Activated gamma-delta T cell treated with anti-CD3 and anti-CD28 coated beads, Interleukin-2, amount 50 U/mL, for 16 hours (primary cell): ENCODE results near the gene UBL5.
"Not testable (repeated sequence)": the region's sequence is repeated elsewhere in the genome, so short reads cannot be mapped to it uniquely, and the experiment has no call there.

Source experiments
- DNase-seq: peaks from one replicate; pipeline ENCODE4 v3.0.0-alpha.2; 2020; ENCODE audit warnings: low read depth

UBL5 gene

GRCh38 chr19:9811139-9811538, 16.6 kb upstream of the UBL5 start:
- DNase-seq = no peak

DNA sequence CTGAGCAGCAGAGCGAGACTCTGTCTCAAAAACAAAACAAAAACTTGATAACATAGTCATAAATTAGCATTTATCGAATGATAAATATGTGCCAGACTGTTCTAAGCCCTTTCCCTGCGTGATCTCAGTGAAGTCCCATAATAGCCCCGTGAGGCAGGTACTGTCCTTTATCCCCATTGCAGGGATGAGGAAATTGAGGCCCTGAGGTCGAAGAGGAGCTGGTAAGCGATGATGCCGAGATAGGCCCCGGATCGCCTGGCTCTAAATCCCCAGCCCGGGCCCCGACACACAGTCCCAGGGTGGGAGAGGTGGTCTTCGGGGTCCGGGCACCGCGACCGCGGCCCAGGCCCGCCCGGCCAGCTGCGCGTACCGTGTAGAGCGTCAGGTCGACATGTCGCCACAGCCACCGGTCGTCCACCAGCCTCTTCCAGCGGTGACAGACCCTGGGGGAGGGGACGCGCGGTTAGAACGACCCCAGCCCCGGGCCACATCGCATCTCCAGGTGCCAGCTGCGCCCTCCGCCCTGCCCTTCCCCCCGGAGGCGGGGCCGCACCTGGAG, 9.5 kb upstream of the UBL5 start:
- no peak for DNase-seq

GRCh38 chr19:9818734-9819595, 8.8 kb upstream of the UBL5 start, which contains the start of gene FBXL12:
TSS of gene FBXL12 (minus strand) at chr19:9819079. CDS start at chr19:9818813, 266 bp downstream.
- peak; percentile 100 for DNase-seq

DNA sequence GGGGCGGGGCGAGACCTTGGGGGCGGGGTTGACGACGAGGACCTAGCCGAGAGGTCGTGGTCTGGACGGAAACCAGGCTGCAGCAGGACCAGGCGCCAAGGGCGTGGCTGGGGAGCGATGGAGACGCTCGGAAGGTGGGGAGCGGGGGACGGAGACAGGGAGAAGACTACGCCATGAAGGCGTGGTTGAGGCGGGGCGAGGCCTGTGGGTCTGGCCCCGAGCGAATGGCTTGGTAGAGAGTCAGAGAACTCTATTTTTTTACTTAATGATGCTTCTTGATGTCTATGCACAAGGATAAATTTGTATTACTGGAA, 8.2 kb upstream of the UBL5 start:
- no peak for DNase-seq

DNA sequence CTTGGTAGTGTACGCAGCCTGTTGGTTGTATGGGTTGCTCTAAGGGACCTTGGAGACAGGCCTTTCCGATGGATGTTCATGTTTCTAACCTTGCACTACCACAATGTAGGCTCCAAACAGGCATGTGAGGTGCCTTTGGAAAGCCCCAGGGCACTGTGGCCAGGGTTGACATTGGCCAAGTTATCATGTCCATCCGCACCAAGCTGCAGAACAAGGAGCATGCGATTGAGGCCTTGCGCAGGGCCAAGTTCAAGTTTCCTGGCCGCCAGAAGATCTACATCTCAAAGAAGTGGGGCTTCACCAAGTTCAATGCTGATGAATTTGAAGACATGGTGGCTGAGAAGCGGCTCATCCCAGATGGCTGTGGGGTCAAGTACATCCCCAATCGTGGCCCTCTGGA, 7.7 kb upstream of the UBL5 start:
- not testable (repeated sequence) for DNase-seq

GRCh38 chr19:9823816-9824215, 3.9 kb upstream of the UBL5 start:
- DNase-seq = no peak

- DNase-seq = no peak
Observed at GRCh38 chr19:9828551-9829063, 889 bp downstream of the UBL5 start.

- no peak for DNase-seq
Observed at GRCh38 chr19:9834307-9834725, 6.6 kb downstream of the UBL5 start.

DNA sequence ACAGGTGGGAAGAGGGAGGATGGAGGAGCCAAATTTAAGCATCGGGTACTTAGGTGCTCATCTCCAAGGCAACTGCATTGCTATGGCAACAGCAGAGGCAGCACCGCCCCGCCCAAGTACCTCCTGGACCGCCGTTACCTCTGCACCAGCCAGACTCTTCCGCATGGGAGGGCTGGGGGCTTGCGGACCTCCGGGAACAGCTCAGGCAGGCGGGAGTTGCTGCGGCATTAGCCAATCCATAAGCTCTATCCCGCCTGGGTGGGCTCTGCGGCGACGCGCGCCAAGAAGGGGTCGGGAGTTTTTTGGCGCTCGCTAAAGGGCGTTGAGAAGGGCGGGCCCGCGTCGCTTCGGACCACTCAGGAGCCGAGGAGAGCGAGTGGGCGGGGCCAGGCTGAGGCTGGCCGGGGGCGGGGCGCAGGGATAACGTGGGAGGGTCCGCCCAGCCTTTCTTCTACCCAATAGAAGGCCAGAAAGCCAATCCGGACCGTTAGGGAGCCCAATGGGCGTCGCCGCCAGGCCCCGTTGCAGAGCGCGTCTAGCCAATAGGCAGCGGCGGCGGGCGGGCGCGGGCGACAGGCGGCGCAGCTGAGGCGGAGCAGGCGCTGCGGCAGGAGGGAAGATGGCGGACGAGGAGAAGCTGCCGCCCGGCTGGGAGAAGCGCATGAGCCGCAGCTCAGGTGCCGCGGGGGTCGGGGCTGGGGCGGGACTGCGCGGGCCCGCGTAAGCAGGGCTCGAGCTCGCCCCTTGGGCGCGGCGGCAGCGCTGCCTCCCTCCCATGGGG, 7.2 kb downstream of the UBL5 start, which contains the start of gene PIN1:
Gene PIN1 (plus strand): TSS at position 593 of the 781 bp plus-strand sequence. CDS start 27 bp downstream, at position 620.
- peak; percentile 98 for DNase-seq

- DNase-seq = no peak
Observed at GRCh38 chr19:9835507-9835949, 7.8 kb downstream of the UBL5 start.

DNA sequence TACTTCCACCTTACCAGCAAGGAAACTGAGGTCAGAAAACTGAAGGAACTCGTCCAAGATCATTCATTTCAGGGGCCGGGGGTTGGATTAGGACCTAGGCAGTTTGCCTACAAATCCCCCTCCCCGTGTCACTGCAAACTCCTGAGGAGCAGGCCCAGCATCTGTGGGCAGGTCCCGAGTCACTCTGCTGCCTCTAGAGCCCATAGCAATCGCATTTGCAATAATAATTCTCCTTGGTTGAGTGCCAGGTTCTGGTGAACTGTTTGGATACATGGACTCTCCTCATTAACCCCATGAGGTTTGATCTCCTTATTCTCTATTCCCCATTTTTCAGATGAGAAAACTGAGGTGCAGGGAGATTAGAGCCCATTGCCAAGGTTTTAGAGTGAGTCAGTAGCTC, 8.3 kb downstream of the UBL5 start:
- no peak for DNase-seq

DNA sequence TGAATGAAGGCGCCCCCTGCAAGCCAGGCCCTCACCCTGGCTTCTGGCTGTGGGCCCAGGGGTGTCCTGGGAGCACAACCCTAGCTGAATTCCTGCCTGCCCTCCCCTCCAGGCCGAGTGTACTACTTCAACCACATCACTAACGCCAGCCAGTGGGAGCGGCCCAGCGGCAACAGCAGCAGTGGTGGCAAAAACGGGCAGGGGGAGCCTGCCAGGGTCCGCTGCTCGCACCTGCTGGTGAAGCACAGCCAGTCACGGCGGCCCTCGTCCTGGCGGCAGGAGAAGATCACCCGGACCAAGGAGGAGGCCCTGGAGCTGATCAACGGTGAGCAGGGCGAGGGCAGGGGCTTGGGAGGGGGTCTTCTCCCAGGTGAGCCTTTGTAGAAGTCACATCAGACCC, 10.6 kb downstream of the UBL5 start:
- no peak for DNase-seq

DNA sequence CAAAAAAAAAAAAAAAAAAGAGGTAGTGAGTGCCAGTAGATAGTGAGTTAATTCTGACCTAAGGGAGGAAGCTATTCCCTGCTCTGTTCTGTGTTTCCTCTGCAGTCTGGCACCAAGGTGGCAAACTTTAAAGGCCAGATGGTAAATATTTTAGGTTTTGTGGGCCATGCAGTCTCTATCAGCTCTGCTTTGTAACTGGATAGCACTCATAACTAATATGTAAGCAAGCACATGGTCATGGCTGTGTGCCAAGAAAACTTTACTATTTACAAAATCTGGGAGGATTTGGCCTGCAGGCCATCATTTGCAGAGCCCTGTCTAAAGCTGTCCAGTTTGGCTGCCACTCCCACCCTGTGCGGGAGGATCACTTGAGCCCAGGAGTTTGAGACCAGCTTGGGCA, 11.7 kb downstream of the UBL5 start:
- DNase-seq = no peak

GRCh38 chr19:9842834-9843625, 15.3 kb downstream of the UBL5 start:
- no peak for DNase-seq

- DNase-seq = not testable (repeated sequence)
Observed at GRCh38 chr19:9843626-9844273, 16.0 kb downstream of the UBL5 start.

- DNase-seq = no peak
Observed at GRCh38 chr19:9847087-9847671, 19.5 kb downstream of the UBL5 start.

GRCh38 chr19:9848060-9848459, 20.3 kb downstream of the UBL5 start:
- DNase-seq = no peak

DNA sequence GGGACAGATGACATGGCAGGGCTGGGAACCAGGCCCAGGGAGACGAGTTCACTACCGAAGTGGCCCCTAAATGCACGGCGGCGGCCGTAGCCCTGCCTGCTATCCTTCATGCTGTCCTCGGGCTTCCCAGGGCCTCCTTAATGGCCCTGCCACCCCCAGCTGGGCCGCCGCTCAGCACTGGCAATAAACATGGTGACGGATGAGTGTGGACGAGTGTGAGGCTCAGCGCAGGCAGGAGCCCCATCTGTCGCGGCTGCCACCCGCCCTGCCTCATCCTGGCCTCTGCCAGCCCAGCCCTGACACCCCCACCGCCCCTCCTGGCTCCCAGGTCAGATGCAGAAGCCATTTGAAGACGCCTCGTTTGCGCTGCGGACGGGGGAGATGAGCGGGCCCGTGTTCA, 21.0 kb downstream of the UBL5 start:
- DNase-seq = no peak

GRCh38 chr19:9849791-9850190, 22.1 kb downstream of the UBL5 start:
- no peak for DNase-seq

DNA sequence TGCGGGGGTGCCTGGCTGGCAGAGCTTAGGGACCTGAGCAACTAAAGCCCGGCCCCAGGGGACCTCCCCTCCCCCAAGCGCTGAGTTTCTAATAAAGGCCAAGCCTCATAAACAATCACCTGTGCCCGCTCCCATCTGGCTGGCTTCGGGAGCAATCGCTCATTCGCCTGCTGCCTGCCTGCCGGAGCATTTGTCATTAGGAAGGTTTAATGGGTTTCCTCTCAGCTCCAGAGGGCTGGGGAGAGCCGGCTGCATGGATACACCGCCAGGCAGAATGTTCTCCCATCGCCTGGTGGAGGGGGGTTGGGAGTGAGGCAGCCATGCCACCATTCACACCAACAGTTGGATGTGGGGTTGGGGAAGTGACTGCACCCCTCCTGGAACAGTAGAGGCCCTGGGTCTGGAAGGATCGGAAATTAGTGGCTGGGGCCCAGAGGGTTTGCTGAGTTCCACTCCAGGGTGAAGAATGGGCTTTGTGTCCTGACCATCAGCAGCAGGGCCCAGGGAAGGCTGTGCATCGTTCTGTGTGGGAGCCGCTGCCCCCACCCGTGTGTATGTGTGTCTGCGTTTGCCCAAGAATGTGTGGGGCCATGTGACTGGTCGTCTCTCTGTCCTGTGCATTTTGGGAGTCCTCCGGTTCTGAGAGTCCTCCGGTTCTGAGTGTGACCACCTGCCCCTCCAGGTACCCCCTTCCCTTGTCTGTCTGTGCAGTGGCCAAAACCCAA, 22.7 kb downstream of the UBL5 start:
- DNase-seq = no peak
